HEK293 (cell line): Measurements from ENCODE around the gene KLK7.

Experiments
- KLF9 ChIP-seq: fragments of 450-650 bp; formaldehyde crosslinking; IDR thresholded peaks from 2 replicates; pipeline ENCODE4 v1.5.1; 2016; ENCODE audit warnings: missing biosample characterization, missing genetic modification characterization, low read depth
- PRDM1 ChIP-seq: fragments of 450-650 bp; formaldehyde crosslinking; IDR thresholded peaks from 2 replicates; pipeline ENCODE4; 2016; ENCODE audit warnings: missing biosample characterization, missing genetic modification characterization
- REPIN1 ChIP-seq: fragments of 450-650 bp; formaldehyde crosslinking; IDR thresholded peaks from 2 replicates; pipeline ENCODE4 v1.5.1; 2017; ENCODE audit warnings: missing biosample characterization, missing genetic modification characterization, low read depth
- TCF7L2 ChIP-seq: IDR thresholded peaks from 2 replicates; pipeline ENCODE4 v1.6.1; 2011; ENCODE audit warnings: low read depth, mild to moderate bottlenecking, inconsistent platforms, low read length, moderate library complexity, borderline replicate concordance
- ZEB2 ChIP-seq: fragments of 450-650 bp; formaldehyde crosslinking; IDR thresholded peaks from 2 replicates; pipeline ENCODE4 v1.5.1; 2016; ENCODE audit warnings: missing biosample characterization, missing genetic modification characterization
- ZNF121 ChIP-seq: fragments of 450-650 bp; formaldehyde crosslinking; IDR thresholded peaks from 2 replicates; pipeline ENCODE4 v1.5.1; 2016; ENCODE audit warnings: missing biosample characterization, missing genetic modification characterization
- ZNF174 ChIP-seq: fragments of 450-650 bp; formaldehyde crosslinking; IDR thresholded peaks from 2 replicates; pipeline ENCODE4 v1.5.0; 2017; ENCODE audit warnings: missing biosample characterization, mild to moderate bottlenecking, missing genetic modification characterization
- ZNF175 ChIP-seq: fragments of 450-650 bp; formaldehyde crosslinking; IDR thresholded peaks from 2 replicates; pipeline ENCODE4 v1.5.1; 2016; ENCODE audit warnings: missing biosample characterization, missing genetic modification characterization
- ZNF2 ChIP-seq: fragments of 450-650 bp; formaldehyde crosslinking; IDR thresholded peaks from 2 replicates; pipeline ENCODE4 v1.5.1; 2016; ENCODE audit warnings: missing biosample characterization, missing genetic modification characterization
- ZNF302 ChIP-seq: fragments of 450-650 bp; formaldehyde crosslinking; IDR thresholded peaks from 2 replicates; pipeline ENCODE4 v1.5.1; 2016; ENCODE audit warnings: missing biosample characterization, missing genetic modification characterization, low read depth
- ZNF335 ChIP-seq: fragments of 450-650 bp; formaldehyde crosslinking; conservative IDR thresholded peaks from 2 replicates; pipeline ENCODE4 v1.5.1; 2016; ENCODE audit warnings: missing biosample characterization, missing genetic modification characterization
- ZNF366 ChIP-seq: fragments of 450-650 bp; formaldehyde crosslinking; conservative IDR thresholded peaks from 2 replicates; pipeline ENCODE4 v1.5.1; 2016; ENCODE audit warnings: missing biosample characterization, missing genetic modification characterization
- ZNF473 ChIP-seq: fragments of 450-650 bp; formaldehyde crosslinking; IDR thresholded peaks from 2 replicates; pipeline ENCODE4 v1.5.1; 2017; ENCODE audit warnings: missing biosample characterization, missing genetic modification characterization
- ZNF600 ChIP-seq: fragments of 450-650 bp; formaldehyde crosslinking; IDR thresholded peaks from 2 replicates; pipeline ENCODE4 v1.5.1; 2016; ENCODE audit warnings: missing biosample characterization, missing genetic modification characterization
- ZNF624 ChIP-seq: fragments of 450-650 bp; formaldehyde crosslinking; IDR thresholded peaks from 2 replicates; pipeline ENCODE4 v1.5.1; 2017; ENCODE audit warnings: missing biosample characterization, missing genetic modification characterization
- ZNF654 ChIP-seq: fragments of 450-650 bp; formaldehyde crosslinking; IDR thresholded peaks from 2 replicates; pipeline ENCODE4 v1.5.1; 2016; ENCODE audit warnings: low read depth, missing biosample characterization, missing genetic modification characterization
- ZNF660 ChIP-seq: fragments of 450-650 bp; IDR thresholded peaks from 2 replicates; pipeline ENCODE4 v1.5.1; 2018; ENCODE audit warnings: missing biosample characterization, mild to moderate bottlenecking, missing genetic modification characterization
- ZSCAN23 ChIP-seq: fragments of 450-650 bp; formaldehyde crosslinking; IDR thresholded peaks from 2 replicates; pipeline ENCODE4 v1.5.1; 2016; ENCODE audit warnings: missing biosample characterization, missing genetic modification characterization
- TF ChIP-seq, protein P1 (sequence below): fragments of 450-650 bp; formaldehyde crosslinking; IDR thresholded peaks from 2 replicates; pipeline ENCODE4 v1.5.1; 2016; ENCODE audit warnings: missing biosample characterization, missing genetic modification characterization
- TF ChIP-seq, protein P2 (sequence below): fragments of 450-650 bp; IDR thresholded peaks from 2 replicates; pipeline ENCODE4 v1.5.1; 2018; ENCODE audit warnings: missing biosample characterization, missing genetic modification characterization
- TF ChIP-seq, protein P3 (sequence below): fragments of 450-650 bp; formaldehyde crosslinking; IDR thresholded peaks from 2 replicates; pipeline ENCODE4 v1.5.1; 2016; ENCODE audit warnings: missing biosample characterization, missing genetic modification characterization
- TF ChIP-seq, protein P4 (sequence below): fragments of 450-650 bp; formaldehyde crosslinking; IDR thresholded peaks from 2 replicates; pipeline ENCODE4 v1.5.1; 2016; ENCODE audit warnings: missing biosample characterization, missing genetic modification characterization
- TF ChIP-seq, protein P5 (sequence below): fragments of 450-650 bp; formaldehyde crosslinking; optimal IDR thresholded peaks from 2 replicates; pipeline ENCODE3; 2016; ENCODE audit warnings: missing biosample characterization, mild to moderate bottlenecking, missing genetic modification characterization
- TF ChIP-seq, protein P6 (sequence below): fragments of 450-650 bp; formaldehyde crosslinking; IDR thresholded peaks from 2 replicates; pipeline ENCODE4 v1.5.1; 2017; ENCODE audit warnings: missing biosample characterization, missing genetic modification characterization

The KLK7 gene

DNA sequence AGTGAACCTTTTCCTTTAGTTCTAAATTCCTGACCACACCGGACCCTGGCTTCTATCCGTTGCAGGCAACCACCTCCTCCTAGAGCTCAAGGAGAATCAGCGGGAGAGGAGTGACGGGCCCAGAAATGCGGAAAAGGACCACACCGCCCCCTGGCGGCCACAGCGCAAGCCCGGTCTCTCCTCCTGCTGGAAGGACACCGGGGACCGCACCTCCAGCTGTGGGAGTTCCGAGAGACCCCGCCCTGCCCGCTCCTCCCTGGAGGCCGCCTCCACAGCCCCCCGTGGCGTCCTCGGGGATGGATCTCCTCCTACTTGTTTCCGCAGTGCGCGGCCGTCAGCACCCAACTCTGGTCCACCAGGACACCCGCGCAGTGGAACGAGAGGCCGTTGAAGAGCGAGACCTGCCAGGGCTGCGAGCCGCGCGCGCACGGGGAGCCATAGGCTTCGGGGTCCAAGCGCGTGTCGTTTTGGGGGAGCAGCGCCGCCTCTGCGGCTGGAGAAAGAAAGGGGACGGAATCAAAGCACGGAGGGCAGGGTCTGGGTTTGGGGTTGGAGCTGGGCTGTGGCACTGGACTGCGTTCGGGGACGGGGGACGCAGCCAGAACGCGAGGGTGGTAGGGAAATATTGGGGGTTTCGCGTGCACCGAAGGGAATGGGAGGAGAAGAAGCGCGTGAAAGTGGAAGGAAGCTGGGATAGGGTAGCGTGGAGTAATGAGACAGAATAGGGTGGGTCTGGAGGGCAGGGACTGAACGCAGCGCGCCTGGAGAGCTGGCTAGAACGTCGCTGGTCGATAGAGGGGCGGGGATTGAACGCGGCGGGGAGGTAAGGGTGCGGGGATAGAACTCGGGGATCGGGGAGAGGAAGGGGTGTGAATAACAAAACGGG lies 33.3 kb upstream of the KLK7 start (continued):
- TF ChIP-seq, protein P1, sequence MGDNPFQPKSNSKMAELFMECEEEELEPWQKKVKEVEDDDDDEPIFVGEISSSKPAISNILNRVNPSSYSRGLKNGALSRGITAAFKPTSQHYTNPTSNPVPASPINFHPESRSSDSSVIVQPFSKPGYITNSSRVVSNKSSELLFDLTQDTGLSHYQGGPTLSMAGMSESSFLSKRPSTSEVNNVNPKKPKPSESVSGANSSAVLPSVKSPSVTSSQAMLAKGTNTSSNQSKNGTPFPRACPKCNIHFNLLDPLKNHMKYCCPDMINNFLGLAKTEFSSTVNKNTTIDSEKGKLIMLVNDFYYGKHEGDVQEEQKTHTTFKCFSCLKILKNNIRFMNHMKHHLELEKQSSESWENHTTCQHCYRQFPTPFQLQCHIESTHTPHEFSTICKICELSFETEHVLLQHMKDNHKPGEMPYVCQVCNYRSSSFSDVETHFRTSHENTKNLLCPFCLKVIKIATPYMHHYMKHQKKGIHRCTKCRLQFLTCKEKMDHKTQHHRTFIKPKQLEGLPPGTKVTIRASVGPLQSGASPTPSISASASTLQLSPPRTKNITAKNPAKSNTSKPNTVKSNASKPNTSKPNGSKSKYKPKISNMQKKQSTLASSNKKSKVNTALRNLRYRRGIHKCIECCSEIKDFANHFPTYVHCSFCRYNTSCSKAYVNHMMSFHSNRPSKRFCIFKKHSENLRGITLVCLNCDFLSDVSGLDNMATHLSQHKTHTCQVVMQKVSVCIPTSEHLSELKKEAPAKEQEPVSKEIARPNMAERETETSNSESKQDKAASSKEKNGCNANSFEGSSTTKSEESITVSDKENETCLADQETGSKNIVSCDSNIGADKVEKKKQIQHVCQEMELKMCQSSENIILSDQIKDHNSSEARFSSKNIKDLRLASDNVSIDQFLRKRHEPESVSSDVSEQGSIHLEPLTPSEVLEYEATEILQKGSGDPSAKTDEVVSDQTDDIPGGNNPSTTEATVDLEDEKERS, result peak; percentile 84; the same call in 1 of the 2 replicates
- TF ChIP-seq, protein P2, sequence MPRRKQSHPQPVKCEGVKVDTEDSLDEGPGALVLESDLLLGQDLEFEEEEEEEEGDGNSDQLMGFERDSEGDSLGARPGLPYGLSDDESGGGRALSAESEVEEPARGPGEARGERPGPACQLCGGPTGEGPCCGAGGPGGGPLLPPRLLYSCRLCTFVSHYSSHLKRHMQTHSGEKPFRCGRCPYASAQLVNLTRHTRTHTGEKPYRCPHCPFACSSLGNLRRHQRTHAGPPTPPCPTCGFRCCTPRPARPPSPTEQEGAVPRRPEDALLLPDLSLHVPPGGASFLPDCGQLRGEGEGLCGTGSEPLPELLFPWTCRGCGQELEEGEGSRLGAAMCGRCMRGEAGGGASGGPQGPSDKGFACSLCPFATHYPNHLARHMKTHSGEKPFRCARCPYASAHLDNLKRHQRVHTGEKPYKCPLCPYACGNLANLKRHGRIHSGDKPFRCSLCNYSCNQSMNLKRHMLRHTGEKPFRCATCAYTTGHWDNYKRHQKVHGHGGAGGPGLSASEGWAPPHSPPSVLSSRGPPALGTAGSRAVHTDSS (tag by site-specific recombination), result no peak
- no peak for TF ChIP-seq ZNF624 (tag by site-specific recombination)
- TF ChIP-seq, protein P3, sequence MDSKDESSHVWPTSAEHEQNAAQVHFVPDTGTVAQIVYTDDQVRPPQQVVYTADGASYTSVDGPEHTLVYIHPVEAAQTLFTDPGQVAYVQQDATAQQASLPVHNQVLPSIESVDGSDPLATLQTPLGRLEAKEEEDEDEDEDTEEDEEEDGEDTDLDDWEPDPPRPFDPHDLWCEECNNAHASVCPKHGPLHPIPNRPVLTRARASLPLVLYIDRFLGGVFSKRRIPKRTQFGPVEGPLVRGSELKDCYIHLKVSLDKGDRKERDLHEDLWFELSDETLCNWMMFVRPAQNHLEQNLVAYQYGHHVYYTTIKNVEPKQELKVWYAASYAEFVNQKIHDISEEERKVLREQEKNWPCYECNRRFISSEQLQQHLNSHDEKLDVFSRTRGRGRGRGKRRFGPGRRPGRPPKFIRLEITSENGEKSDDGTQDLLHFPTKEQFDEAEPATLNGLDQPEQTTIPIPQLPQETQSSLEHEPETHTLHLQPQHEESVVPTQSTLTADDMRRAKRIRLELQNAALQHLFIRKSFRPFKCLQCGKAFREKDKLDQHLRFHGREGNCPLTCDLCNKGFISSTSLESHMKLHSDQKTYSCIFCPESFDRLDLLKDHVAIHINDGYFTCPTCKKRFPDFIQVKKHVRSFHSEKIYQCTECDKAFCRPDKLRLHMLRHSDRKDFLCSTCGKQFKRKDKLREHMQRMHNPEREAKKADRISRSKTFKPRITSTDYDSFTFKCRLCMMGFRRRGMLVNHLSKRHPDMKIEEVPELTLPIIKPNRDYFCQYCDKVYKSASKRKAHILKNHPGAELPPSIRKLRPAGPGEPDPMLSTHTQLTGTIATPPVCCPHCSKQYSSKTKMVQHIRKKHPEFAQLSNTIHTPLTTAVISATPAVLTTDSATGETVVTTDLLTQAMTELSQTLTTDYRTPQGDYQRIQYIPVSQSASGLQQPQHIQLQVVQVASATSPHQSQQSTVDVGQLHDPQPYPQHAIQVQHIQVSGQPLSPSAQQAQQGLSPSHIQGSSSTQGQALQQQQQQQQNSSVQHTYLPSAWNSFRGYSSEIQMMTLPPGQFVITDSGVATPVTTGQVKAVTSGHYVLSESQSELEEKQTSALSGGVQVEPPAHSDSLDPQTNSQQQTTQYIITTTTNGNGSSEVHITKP (tag by site-specific recombination), result peak; percentile 69
- 0 out of 2 replicates have a peak, but pooled peaks have one; percentile 26 for TF ChIP-seq ZNF2 (tag by site-specific recombination)
- TF ChIP-seq, protein P4, sequence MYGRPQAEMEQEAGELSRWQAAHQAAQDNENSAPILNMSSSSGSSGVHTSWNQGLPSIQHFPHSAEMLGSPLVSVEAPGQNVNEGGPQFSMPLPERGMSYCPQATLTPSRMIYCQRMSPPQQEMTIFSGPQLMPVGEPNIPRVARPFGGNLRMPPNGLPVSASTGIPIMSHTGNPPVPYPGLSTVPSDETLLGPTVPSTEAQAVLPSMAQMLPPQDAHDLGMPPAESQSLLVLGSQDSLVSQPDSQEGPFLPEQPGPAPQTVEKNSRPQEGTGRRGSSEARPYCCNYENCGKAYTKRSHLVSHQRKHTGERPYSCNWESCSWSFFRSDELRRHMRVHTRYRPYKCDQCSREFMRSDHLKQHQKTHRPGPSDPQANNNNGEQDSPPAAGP (tag by site-specific recombination), result peak; percentile 61; the same call in 1 of the 2 replicates
- no peak for TF ChIP-seq ZNF175 (tag by site-specific recombination)
- TF ChIP-seq TCF7L2, result no peak
- peak; percentile 71; the same call in 1 of the 2 replicates for TF ChIP-seq REPIN1
- TF ChIP-seq ZNF654 (tag by site-specific recombination), result peak; percentile 44
- TF ChIP-seq ZNF121 (tag by site-specific recombination), result peak; percentile 18; the same call in 1 of the 2 replicates
- TF ChIP-seq, protein P5, sequence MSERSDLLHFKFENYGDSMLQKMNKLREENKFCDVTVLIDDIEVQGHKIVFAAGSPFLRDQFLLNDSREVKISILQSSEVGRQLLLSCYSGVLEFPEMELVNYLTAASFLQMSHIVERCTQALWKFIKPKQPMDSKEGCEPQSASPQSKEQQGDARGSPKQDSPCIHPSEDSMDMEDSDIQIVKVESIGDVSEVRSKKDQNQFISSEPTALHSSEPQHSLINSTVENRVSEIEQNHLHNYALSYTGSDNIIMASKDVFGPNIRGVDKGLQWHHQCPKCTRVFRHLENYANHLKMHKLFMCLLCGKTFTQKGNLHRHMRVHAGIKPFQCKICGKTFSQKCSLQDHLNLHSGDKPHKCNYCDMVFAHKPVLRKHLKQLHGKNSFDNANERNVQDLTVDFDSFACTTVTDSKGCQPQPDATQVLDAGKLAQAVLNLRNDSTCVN (tag by site-specific recombination), result peak; percentile 92
- TF ChIP-seq ZNF335 (tag by site-specific recombination), result peak; percentile 85
- peak; percentile 45; the same call in 1 of the 2 replicates for TF ChIP-seq ZNF660 (tag by site-specific recombination)
- TF ChIP-seq ZNF600 (tag by site-specific recombination), result peak; percentile 85
- no peak for TF ChIP-seq ZNF174 (tag by site-specific recombination)
- peak; percentile 33; the same call in 1 of the 2 replicates for TF ChIP-seq ZSCAN23
- TF ChIP-seq ZNF366 (tag by site-specific recombination), result peak; percentile 77; the same call in 1 of the 2 replicates
- TF ChIP-seq PRDM1 (tag by site-specific recombination), result peak; percentile 78; the same call in 1 of the 2 replicates
- TF ChIP-seq ZNF473 (tag by site-specific recombination), result no peak
- peak; percentile 37; the same call in 1 of the 2 replicates for TF ChIP-seq KLF9 (tag by site-specific recombination)
- TF ChIP-seq, protein P6, sequence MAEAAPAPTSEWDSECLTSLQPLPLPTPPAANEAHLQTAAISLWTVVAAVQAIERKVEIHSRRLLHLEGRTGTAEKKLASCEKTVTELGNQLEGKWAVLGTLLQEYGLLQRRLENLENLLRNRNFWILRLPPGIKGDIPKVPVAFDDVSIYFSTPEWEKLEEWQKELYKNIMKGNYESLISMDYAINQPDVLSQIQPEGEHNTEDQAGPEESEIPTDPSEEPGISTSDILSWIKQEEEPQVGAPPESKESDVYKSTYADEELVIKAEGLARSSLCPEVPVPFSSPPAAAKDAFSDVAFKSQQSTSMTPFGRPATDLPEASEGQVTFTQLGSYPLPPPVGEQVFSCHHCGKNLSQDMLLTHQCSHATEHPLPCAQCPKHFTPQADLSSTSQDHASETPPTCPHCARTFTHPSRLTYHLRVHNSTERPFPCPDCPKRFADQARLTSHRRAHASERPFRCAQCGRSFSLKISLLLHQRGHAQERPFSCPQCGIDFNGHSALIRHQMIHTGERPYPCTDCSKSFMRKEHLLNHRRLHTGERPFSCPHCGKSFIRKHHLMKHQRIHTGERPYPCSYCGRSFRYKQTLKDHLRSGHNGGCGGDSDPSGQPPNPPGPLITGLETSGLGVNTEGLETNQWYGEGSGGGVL (tag by site-specific recombination), result peak; percentile 54
- TF ChIP-seq ZEB2 (tag by site-specific recombination), result peak; percentile 39; the same call in 1 of the 2 replicates
- TF ChIP-seq ZNF302, result no peak
